Mesenteric fat pad (tissue), 1 donor: ENCODE data around the gene TMEM186. TPM values are rescaled to one million over a fixed set of nuclear protein-coding genes. Genes with fewer than 3 reads are reported as not detected.
"Not testable (repeated sequence)": the region's sequence is repeated elsewhere in the genome, so short reads cannot be mapped to it uniquely, and the experiment has no call there.

ENCODE experiments used
- DNase-seq: peaks from one replicate; pipeline ENCODE4 v3.0.0-alpha.2; 2020; ENCODE audit warnings: low spot score
- long read RNA-seq: library from polyadenylated mRNA; unstranded; transcript quantifications from one replicate; pipeline ENCODE4 v2.0.0, GENCODE V29; 2020
- total RNA-seq: library from RNA; stranded (reverse); fragmentation: NEBNext Ultra II Directional; extraction: Animal tissue kit (Norgen Biotek cat#: 25700); gene quantifications from one replicate; pipeline ENCODE4 v1.2.1, GENCODE V29; 2021
- donor health status: DM: yes; HTN: yes; CAD: no.

TMEM186 gene
- 7.7 TPM for total RNA-seq
- long read RNA-seq, transcript TMEM186-201 (2 exons, 1,448 nt) = major isoform, 10 of 21 reads
- long read RNA-seq, partial matches to known transcripts = 0 of 21 reads
- long read RNA-seq, other reads (novel, unspliced or antisense) = 11 of 21 reads

GRCh38 chr16:8797364-8798173, at the start of gene TMEM186, which contains the start of gene PMM2:
Gene TMEM186 (minus strand): TSS chr16:8797639. CDS start chr16:8797614, 25 bp downstream.
Gene PMM2 (plus strand): TSS chr16:8797839. CDS start chr16:8797883, 44 bp downstream.
- peak; percentile 99 for DNase-seq

DNA sequence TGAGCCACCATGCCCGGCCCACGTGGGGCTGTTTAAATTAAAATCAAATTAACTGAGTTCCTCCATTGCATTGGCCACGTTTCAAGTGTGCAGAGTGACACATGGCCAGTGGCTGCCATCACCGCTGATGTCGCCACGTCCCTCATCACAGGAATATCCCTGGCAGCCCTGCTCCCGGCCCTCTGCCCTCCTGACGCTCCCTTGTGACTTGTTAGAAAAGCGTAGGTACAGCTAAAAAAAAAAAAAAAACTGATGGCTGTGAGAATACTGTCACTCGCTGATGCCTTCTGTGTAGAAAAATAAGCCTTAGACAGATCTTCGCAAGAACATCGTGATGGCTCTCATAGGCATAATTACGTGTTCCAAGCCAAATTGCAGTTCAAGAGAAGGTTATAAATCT, 49.7 kb upstream of the TMEM186 start:
- DNase-seq = no peak

- DNase-seq = no peak
These were observed 49.0 kb upstream of the TMEM186 start for GRCh38 chr16:8846401-8846932.

DNA sequence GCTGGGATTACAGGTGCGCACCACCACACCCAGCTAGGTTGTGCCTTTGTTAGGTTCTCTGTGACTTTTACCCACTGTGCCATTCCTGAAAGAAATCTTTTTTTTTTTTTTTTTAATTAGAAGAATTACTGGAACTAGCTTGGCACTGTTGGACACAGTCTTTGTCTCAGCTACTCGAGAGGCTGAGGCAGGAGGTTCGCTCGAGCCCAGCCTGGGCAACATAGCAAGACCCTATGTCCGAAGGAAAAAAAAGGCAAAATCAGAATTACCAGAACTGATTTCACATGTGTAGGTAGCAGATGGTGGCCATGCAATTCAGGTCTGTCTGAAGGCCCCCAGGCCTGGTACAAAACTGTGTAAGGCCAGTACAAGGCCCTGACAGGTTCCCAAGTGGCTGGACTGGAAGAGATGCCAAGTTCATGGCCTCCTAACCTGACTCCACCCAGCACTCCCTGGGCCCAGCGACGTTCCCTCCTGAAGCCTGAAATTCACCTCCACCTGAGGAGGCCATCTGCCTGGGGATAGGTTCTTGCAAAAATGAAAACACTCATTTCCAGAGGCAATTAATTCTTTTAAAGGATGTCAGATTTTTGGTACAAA, 48.4 kb upstream of the TMEM186 start:
- no peak for DNase-seq

DNA sequence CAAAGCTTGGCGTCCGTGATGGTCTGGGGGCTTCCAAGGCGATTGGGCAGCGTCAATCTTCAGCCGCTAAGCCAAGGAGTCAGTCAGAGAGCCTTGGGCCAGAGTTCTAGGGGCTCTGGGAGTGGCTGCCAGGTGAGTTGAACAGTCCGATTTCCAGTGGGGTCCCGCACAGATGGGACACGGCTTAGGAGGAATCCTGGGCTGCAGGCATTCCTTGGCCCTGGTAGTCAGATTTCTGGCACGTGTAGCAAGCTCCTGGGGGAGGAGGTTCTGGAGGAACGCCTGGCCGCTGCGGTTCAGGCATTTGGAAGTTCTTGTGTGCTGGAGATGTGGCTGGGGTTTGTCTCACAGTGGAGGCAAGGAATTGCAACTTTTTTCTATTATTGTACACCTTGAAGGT, 45.9 kb upstream of the TMEM186 start:
- not testable (repeated sequence) for DNase-seq

DNA sequence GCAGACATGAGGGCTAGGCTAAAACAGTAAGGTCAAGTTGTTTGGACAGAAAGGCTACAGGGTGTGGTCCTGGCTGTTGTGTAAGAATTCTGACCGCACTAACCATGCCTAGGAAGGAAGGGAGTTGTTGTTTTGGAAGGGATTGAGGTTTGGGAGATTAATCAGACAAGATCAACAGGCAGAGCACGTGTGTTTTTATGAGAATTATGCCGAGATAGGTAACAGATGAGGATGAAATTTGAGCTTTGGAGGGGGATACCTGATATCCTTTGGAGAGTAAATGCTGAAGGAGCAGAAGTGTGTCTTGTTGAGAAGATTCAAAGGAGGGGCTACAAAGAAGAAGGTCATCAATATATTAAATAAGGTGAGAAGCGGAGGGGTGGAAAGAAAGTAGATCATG, 44.6 kb upstream of the TMEM186 start:
- not testable (repeated sequence) for DNase-seq

GRCh38 chr16:8837594-8837993, 40.2 kb upstream of the TMEM186 start:
- DNase-seq = not testable (repeated sequence)

- DNase-seq = not testable (repeated sequence)
These were observed 39.4 kb upstream of the TMEM186 start for GRCh38 chr16:8836797-8837196.

DNA sequence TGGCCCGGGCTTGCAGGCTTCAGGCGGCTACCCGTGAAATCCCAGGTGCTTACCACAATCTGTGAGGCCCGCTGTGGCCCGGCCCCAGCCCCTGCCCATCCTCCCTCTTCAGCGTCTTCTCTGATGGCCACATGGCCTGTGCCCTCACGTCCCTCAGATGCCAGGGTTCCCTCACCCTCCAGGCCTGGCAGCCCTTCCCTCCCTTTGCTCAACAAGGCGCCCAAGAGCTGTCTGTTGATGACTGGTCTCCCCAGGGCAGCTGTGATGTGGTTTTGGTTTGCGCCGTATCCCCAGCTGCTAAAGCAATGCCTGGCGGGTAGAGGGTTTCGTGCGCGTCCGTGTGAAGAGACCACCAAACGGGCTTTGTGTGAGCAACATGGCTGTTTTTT, 35.3 kb upstream of the TMEM186 start:
- no peak for DNase-seq

GRCh38 chr16:8831871-8832716, 34.7 kb upstream of the TMEM186 start:
- no peak for DNase-seq

GRCh38 chr16:8831450-8831849, 34.0 kb upstream of the TMEM186 start:
- no peak for DNase-seq

DNA sequence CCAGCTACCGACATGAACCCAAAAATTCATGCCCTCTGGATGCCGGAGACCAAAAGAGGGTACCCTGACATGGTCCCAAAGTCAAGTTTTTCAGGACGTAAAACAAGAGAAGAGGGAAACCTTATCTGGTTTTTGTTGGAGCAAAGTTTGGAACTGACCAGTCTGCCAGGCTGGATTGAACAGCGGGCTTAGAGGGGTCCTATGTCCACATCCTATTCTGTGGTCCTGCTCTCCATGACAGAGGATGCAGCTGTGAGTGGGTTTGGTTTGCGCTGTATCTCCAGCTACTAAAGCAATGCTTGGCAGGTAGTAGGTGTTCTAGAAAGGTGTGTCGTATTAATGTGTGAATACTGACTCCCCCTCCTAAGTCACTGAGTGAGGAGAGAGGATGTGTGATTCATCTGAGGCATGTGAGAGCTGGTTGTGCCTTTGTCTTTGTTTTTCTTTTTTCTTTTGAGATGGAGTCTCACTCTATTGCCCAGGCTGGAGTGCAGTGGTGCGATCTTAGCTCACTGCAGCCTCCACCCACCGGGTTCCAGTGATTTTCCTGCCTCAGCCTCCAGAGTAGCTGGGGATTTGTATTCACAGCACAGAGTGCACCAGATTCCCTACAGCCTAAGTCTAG, 31.2 kb upstream of the TMEM186 start:
- DNase-seq = no peak

GRCh38 chr16:8826278-8826879, 28.9 kb upstream of the TMEM186 start:
- DNase-seq = no peak

GRCh38 chr16:8822403-8822802, 25.0 kb upstream of the TMEM186 start:
- no peak for DNase-seq

GRCh38 chr16:8819411-8820034, 22.1 kb upstream of the TMEM186 start:
- DNase-seq = no peak

DNA sequence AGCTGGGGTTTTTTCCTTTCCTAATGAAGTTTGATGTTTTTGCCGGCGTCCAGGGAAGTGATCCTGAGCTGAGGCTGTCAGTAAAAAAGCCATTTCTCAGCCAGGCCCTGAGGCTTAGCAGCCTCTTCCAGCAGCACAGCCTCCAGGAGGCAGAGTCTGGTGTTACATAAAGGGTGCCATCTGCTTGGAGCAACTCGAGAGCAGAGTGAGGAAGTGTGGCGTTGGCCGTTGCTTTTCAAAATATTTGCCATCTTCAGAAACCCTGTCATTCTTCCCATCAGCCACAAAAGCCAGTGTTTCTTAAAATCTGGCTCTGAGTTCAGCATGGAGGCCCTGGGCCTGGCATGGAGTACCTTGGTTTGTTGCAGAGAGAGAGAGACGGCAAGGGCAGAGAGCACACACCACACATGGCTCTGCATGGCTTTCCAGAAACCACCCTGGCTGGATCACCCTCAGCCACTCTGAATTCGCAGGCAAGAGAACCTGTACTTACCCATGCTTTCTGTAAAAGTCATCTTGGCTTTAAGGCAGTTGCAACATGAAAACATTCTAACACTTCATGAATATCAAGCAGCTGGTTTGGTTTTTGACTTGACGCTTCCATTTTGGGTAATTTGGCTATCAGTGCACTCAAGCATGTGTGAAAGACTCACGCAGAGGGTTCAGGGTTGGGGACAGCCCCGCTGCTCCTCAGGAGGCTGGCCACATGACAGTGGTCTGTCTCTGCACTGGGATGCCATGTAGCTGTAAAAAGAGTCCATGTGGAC, 21.2 kb upstream of the TMEM186 start:
- DNase-seq = no peak

DNA sequence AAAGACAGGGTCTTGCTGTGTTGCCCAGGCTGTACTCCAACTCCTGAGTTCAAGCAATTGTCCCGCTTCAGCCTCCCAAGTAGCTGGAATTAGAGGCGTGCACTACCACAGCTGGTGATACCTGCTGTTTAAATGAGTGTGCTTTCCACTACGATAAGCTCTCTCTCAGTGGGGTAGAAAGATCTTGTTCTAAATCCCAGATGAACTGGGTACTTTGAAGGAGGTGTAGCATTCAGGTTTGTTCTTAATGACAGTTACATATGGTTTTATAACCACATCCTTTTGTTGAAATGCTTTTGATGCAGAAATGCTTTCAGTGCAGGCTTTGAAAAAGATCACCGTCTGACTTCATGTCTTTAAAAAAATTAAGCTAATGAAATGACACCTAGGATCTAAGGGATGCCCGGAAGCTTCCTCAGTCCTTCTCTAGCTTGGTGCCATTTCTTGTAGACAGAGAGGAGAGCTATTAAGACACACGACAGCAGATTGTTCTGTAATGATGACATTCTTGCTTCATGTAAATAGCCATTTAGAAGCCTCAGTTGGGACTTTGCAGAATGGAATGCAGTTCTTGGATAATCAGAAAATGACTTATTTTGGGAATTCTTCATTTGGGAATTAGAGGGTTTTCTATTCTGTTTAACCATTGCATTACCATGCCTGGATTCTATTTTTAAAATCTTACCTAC, 19.7 kb upstream of the TMEM186 start:
- no peak for DNase-seq

GRCh38 chr16:8814095-8814806, 16.8 kb upstream of the TMEM186 start:
- DNase-seq = no peak
